IMR-90 (cell line): ENCODE measurements around the gene DPPA2. TPM values are rescaled to one million over a fixed set of nuclear protein-coding genes. Genes with fewer than 3 reads are reported as not detected.

Experiments used
- ATAC-seq: fragments of 200-7000 bp; cut with Tn5 transposase; 2 replicates; pipeline ENCODE4 v1.9.1; 2020; ENCODE audit warnings: low read depth, mild to moderate bottlenecking, moderate library complexity
- BruUV-seq: library from RNA; stranded (reverse); fragments of 400-500 nt; replicated peaks from 2 replicates; lab custom pipeline; 2021; lab: Mats Ljungman, UMichigan
- CTCF ChIA-PET: fragments of 300-600 bp; formaldehyde crosslinking; extraction: SDS; loops from one replicate; lab custom pipeline; 2021; ENCODE audit warnings: antibody characterized with exemption; lab: Yijun Ruan, JAX
- POLR2A ChIA-PET: fragments of 300-600 bp; sonication (Branson Sonifier 250); formaldehyde crosslinking; loops from one replicate; lab custom pipeline; 2022; ENCODE audit warnings: antibody characterized with exemption; ENCODE audit not compliant: unreplicated experiment; lab: Charles Lee
- DNase-seq: peaks from one replicate; pipeline ENCODE4 v3.0.0; 2013
- H2AFZ ChIP-seq: replicated peaks from 2 replicates; pipeline ENCODE3; 2013; ENCODE audit warnings: low read length, mild to moderate bottlenecking; ENCODE audit not compliant: poor library complexity
- H2AK5ac ChIP-seq: 2 replicates; pipeline ENCODE4 v1.6.1; 2013; ENCODE audit warnings: low read depth, low read length, inconsistent platforms
- H2AK9ac ChIP-seq: replicated peaks from 2 replicates; pipeline ENCODE3; 2013; ENCODE audit warnings: mild to moderate bottlenecking, low read depth, low read length, moderate library complexity; ENCODE audit not compliant: poor library complexity
- H2BK120ac ChIP-seq: 2 replicates; pipeline ENCODE4 v1.6.1; 2013; ENCODE audit warnings: low read depth, low read length, inconsistent platforms
- H2BK15ac ChIP-seq: 3 replicates; pipeline ENCODE4 v1.6.1; 2013; ENCODE audit warnings: low read depth, low read length, inconsistent platforms
- H2BK20ac ChIP-seq: 2 replicates; pipeline ENCODE4 v1.6.1; 2013; ENCODE audit warnings: low read depth, mild to moderate bottlenecking, inconsistent platforms, low read length, moderate library complexity
- H2BK5ac ChIP-seq: 2 replicates; pipeline ENCODE4 v1.6.1; 2013; ENCODE audit warnings: mild to moderate bottlenecking, low read depth, low read length, inconsistent platforms; ENCODE audit not compliant: poor library complexity, severe bottlenecking
- H3K14ac ChIP-seq: replicated peaks from 2 replicates; pipeline ENCODE4 v1.6.1; 2013; ENCODE audit warnings: low read depth, low read length, inconsistent platforms
- H3K18ac ChIP-seq: 2 replicates; pipeline ENCODE4 v1.6.1; 2013; ENCODE audit warnings: low read depth, low read length, control low read depth
- H3K23ac ChIP-seq: 2 replicates; pipeline ENCODE4 v1.6.1; 2013; ENCODE audit warnings: low read depth, low read length, inconsistent platforms
- H3K27ac ChIP-seq: 2 replicates; pipeline ENCODE4 v1.5.1; 2013; ENCODE audit warnings: mild to moderate bottlenecking, control low read depth, low read length; ENCODE audit not compliant: insufficient read depth
- H3K27me3 ChIP-seq: 2 replicates; pipeline ENCODE4 v1.6.1; 2013; ENCODE audit warnings: low read length; ENCODE audit not compliant: control insufficient read depth, insufficient read depth
- H3K36me3 ChIP-seq: 2 replicates; pipeline ENCODE4 v1.6.1; 2013; ENCODE audit warnings: low read length, mixed read lengths; ENCODE audit not compliant: control insufficient read depth, insufficient read depth
- H3K4ac ChIP-seq: 2 replicates; pipeline ENCODE4 v1.6.1; 2013; ENCODE audit warnings: low read depth, low read length, inconsistent platforms
- H3K4me1 ChIP-seq: 2 replicates; pipeline ENCODE4 v1.6.1; 2013; ENCODE audit warnings: low read length, mixed read lengths; ENCODE audit not compliant: control insufficient read depth, insufficient read depth
- H3K4me2 ChIP-seq: 2 replicates; pipeline ENCODE4 v1.6.1; 2013; ENCODE audit warnings: low read depth, mild to moderate bottlenecking, control low read depth, low read length, moderate library complexity
- H3K4me3 ChIP-seq: 2 replicates; pipeline ENCODE4 v1.5.1; 2013; ENCODE audit warnings: low read depth, mild to moderate bottlenecking, control low read depth, low read length, moderate library complexity; ENCODE audit not compliant: insufficient read depth
- H3K56ac ChIP-seq: 2 replicates; pipeline ENCODE4 v1.6.1; 2013; ENCODE audit warnings: low read length, inconsistent platforms; ENCODE audit not compliant: insufficient read depth; ENCODE audit errors: extremely low read depth
- H3K79me1 ChIP-seq, 2 experiments: 2 replicates each; pipeline ENCODE4 v1.6.1; 2013; ENCODE audit warnings: low read length in 2 of 2, inconsistent platforms in 1 of 2, low read depth in 1 of 2
- H3K9ac ChIP-seq: 2 replicates; pipeline ENCODE4 v1.6.1; 2013; ENCODE audit warnings: low read depth, low read length, control low read depth
- H3K9me1 ChIP-seq: 2 replicates; pipeline ENCODE4 v1.6.1; 2013; ENCODE audit warnings: low read length, inconsistent platforms; ENCODE audit not compliant: insufficient read depth
- H3K9me3 ChIP-seq: 2 replicates; pipeline ENCODE4 v1.6.1; 2013; ENCODE audit warnings: low read length; ENCODE audit not compliant: control insufficient read depth, insufficient read depth
- H4K20me1 ChIP-seq: 2 replicates; pipeline ENCODE4 v1.6.1; 2013; ENCODE audit warnings: low read length, inconsistent platforms; ENCODE audit not compliant: insufficient read depth
- H4K5ac ChIP-seq: 2 replicates; pipeline ENCODE4 v1.6.1; 2013; ENCODE audit warnings: mild to moderate bottlenecking, low read depth, low read length, control low read depth
- H4K8ac ChIP-seq, 2 experiments: 2 replicates each; pipeline ENCODE4 v1.6.1; 2013; ENCODE audit warnings: low read depth in 2 of 2, low read length in 2 of 2, control low read depth in 1 of 2, inconsistent platforms in 1 of 2
- H4K91ac ChIP-seq: 2 replicates; pipeline ENCODE4 v1.6.1; 2013; ENCODE audit warnings: low read depth, low read length, inconsistent platforms; ENCODE audit not compliant: insufficient read depth
- CHD1 ChIP-seq: IDR thresholded peaks from 2 replicates; pipeline ENCODE4 v1.6.1; 2012; ENCODE audit warnings: low read depth, low read length, improper control_type of control experiment
- MAFK ChIP-seq: IDR thresholded peaks from 2 replicates; pipeline ENCODE4 v1.6.1; 2012; ENCODE audit warnings: low read depth, low read length, improper control_type of control experiment
- MAZ ChIP-seq: IDR thresholded peaks from 2 replicates; pipeline ENCODE4 v1.6.1; 2012; ENCODE audit warnings: low read depth, mild to moderate bottlenecking, low read length, improper control_type of control experiment, moderate library complexity, borderline replicate concordance
- MXI1 ChIP-seq: IDR thresholded peaks from 2 replicates; pipeline ENCODE4 v1.6.1; 2012; ENCODE audit warnings: low read depth, mild to moderate bottlenecking, low read length, moderate library complexity, borderline replicate concordance
- RAD21 ChIP-seq: IDR thresholded peaks from 2 replicates; pipeline ENCODE4 v1.6.1; 2012; ENCODE audit warnings: low read length, improper control_type of control experiment
- RCOR1 ChIP-seq: IDR thresholded peaks from 2 replicates; pipeline ENCODE4 v1.6.1; 2012; ENCODE audit warnings: mild to moderate bottlenecking, low read length, improper control_type of control experiment; ENCODE audit not compliant: insufficient replicate concordance
- RFX5 ChIP-seq: IDR thresholded peaks from 2 replicates; pipeline ENCODE4 v1.8.0; 2012; ENCODE audit warnings: low read depth, mild to moderate bottlenecking, low read length, moderate library complexity
- SMC3 ChIP-seq: fragments of 150-350 bp; IDR thresholded peaks from 2 replicates; pipeline ENCODE4 v1.6.1; 2016; ENCODE audit warnings: low read depth, mild to moderate bottlenecking, antibody characterized with exemption, low read length, moderate library complexity
- WGBS, 2 experiments: methylation state at CpG; one replicate each; pipeline versions ENCODE4 v1.1.5 to v1.1.7; 2013; ENCODE audit warnings: missing lambda C conversion rate in 2 of 2; ENCODE audit not compliant: insufficient read length in 1 of 2; ENCODE audit errors: extremely low coverage in 2 of 2; 5-methylcytosine and 5-hydroxymethylcytosine counted together
- dilution Hi-C: fragments of 300-500 bp; cut with HindIII; formaldehyde crosslinking; loops from one replicate; pipeline ENCODE4 v1.14.3; 2018; ENCODE audit warnings: low sequenced_read_pairs; ENCODE audit not compliant: unreplicated experiment
- in situ Hi-C: fragments of 300-500 bp; cut with MboI; formaldehyde crosslinking; loops from 3 replicates; pipeline ENCODE4 v1.14.3; 2019; ENCODE audit warnings: low sequenced_read_pairs, inconsistent platforms, mixed read lengths
- intact Hi-C: fragments of 100-400 bp; cut with micrococcal nuclease; formaldehyde crosslinking; loops from 2 replicates; pipeline ENCODE4 v1.10.0; 2022
- polyA plus RNA-seq, 3 experiments: library from polyadenylated mRNA; depleted of rRNA; stranded (reverse); fragments of >200 nt; gene quantifications; 2 replicates each; pipeline ENCODE4 v1.2.3, GENCODE V29; 2012; ENCODE audit warnings: low replicate concordance in 1 of 3
- total RNA-seq: library from RNA; depleted of rRNA; stranded (reverse); fragments of >200 nt; gene quantifications from 2 replicates; pipeline ENCODE4 v1.2.3, GENCODE V29; 2012
- TF ChIP-seq, protein P1 (sequence below): fragments of 150-350 bp; IDR thresholded peaks from 2 replicates; pipeline ENCODE4 v1.6.1; 2017; ENCODE audit warnings: mild to moderate bottlenecking, antibody characterized with exemption, low read length, low read depth
- TF ChIP-seq, protein P2 (sequence below): fragments of 150-350 bp; IDR thresholded peaks from 2 replicates; pipeline ENCODE4 v1.6.1; 2016; ENCODE audit warnings: low read depth, mild to moderate bottlenecking, low read length, moderate library complexity, borderline replicate concordance
- TF ChIP-seq, protein P3 (sequence below): conservative IDR thresholded peaks from 2 replicates; pipeline ENCODE4 v1.5.1; 2012; ENCODE audit warnings: mild to moderate bottlenecking, low read depth, low read length, improper control_type of control experiment

DPPA2 gene
- total and polyA plus RNA-seq, 2 of the 4 experiments (the other 2 are of a cell fraction) = not detected

DNA sequence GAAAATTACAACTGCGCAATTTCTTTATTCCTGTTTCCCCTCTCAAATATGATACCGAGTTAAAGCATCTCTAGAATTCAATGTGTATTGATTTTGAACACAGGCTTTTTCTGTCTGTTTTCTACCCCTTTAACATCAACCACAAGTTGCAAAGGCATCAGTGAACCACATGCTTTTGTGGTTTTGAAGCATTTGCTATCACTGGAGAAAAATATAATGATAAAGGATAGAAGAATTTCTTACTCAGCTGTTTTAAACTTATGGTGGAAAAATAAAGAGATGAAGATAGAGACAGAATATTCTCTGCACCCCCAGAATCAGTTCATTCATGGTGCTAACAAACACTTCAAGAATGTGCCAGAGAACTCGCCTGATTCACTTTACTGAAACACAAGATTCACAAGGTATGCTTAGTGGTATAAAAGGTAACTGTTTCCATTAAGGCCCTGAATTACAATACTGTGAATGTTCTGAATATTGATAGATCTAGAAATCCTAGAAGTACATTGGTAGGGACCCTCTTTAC lies 30.5 kb upstream of the DPPA2 start:
- H3K4me1 ChIP-seq = no peaks in the 10 kb centered on the region
- CTCF ChIA-PET = no interaction called here
- H3K14ac ChIP-seq = no peak overlapping the region
- TF ChIP-seq MAFK = no peak
- TF ChIP-seq RCOR1 = no peak
- TF ChIP-seq, protein P1, sequence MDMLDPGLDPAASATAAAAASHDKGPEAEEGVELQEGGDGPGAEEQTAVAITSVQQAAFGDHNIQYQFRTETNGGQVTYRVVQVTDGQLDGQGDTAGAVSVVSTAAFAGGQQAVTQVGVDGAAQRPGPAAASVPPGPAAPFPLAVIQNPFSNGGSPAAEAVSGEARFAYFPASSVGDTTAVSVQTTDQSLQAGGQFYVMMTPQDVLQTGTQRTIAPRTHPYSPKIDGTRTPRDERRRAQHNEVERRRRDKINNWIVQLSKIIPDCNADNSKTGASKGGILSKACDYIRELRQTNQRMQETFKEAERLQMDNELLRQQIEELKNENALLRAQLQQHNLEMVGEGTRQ = no peak
- TF ChIP-seq CHD1 = no peak
- TF ChIP-seq, protein P2, sequence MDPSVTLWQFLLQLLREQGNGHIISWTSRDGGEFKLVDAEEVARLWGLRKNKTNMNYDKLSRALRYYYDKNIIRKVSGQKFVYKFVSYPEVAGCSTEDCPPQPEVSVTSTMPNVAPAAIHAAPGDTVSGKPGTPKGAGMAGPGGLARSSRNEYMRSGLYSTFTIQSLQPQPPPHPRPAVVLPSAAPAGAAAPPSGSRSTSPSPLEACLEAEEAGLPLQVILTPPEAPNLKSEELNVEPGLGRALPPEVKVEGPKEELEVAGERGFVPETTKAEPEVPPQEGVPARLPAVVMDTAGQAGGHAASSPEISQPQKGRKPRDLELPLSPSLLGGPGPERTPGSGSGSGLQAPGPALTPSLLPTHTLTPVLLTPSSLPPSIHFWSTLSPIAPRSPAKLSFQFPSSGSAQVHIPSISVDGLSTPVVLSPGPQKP = no peak
- TF ChIP-seq MAZ = no peak
- TF ChIP-seq RAD21 = no peak
- no peak for TF ChIP-seq SMC3
- no peak for TF ChIP-seq MXI1
- TF ChIP-seq RFX5 = no peak
- TF ChIP-seq, protein P3, sequence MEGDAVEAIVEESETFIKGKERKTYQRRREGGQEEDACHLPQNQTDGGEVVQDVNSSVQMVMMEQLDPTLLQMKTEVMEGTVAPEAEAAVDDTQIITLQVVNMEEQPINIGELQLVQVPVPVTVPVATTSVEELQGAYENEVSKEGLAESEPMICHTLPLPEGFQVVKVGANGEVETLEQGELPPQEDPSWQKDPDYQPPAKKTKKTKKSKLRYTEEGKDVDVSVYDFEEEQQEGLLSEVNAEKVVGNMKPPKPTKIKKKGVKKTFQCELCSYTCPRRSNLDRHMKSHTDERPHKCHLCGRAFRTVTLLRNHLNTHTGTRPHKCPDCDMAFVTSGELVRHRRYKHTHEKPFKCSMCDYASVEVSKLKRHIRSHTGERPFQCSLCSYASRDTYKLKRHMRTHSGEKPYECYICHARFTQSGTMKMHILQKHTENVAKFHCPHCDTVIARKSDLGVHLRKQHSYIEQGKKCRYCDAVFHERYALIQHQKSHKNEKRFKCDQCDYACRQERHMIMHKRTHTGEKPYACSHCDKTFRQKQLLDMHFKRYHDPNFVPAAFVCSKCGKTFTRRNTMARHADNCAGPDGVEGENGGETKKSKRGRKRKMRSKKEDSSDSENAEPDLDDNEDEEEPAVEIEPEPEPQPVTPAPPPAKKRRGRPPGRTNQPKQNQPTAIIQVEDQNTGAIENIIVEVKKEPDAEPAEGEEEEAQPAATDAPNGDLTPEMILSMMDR = no peak
- no peaks in the 10 kb centered on the region for H4K20me1 ChIP-seq
- POLR2A ChIA-PET = no interaction called here
- intact Hi-C loops = no loop called here
- no peaks in the 10 kb centered on the region for H3K36me3 ChIP-seq
- H3K27ac ChIP-seq = no peak overlapping the region
- H3K9ac ChIP-seq = no peak overlapping the region
- H2AK9ac ChIP-seq = no peak overlapping the region
- BruUV-seq = no TSS peak
- ATAC-seq (no peak), DNase-seq (no peak)
- H2AK5ac ChIP-seq = no peak overlapping the region
- no peak overlapping the region for H4K91ac ChIP-seq
- H3K79me1 ChIP-seq = no peaks in the 10 kb centered on the region
- no peak overlapping the region for H4K8ac ChIP-seq
- no peak overlapping the region for H2BK120ac ChIP-seq
- H3K4me2 ChIP-seq = no peak overlapping the region
- no peaks in the 10 kb centered on the region for H3K27me3 ChIP-seq
- dilution Hi-C loops = no loop called here
- no peak overlapping the region for H2BK5ac ChIP-seq
- no CpG with 5 or more reads among the region's 3 CpGs for WGBS, 2 experiments
- no peak overlapping the region for H4K5ac ChIP-seq
- in situ Hi-C loops = no loop called here
- H3K56ac ChIP-seq = no peak overlapping the region
- no peak overlapping the region for H2BK15ac ChIP-seq
- no peak overlapping the region for H3K4ac ChIP-seq
- H3K18ac ChIP-seq = no peak overlapping the region
- H3K9me3 ChIP-seq = peaks cover 2% of the 10 kb centered on the region
- H3K4me3 ChIP-seq = no peak overlapping the region
- H3K23ac ChIP-seq = no peak overlapping the region
- H2BK20ac ChIP-seq = no peak overlapping the region
- H2AFZ ChIP-seq = no peak overlapping the region
- no peaks in the 10 kb centered on the region for H3K9me1 ChIP-seq
